GM18520 (cell line): ENCODE data around the gene BAHD1.

Source experiments
- ATAC-seq: cut with Tn5 transposase; IDR thresholded peaks from one replicate; pipeline ENCODE4 v1.9.1; 2021; ENCODE audit not compliant: unreplicated experiment

BAHD1 gene

DNA sequence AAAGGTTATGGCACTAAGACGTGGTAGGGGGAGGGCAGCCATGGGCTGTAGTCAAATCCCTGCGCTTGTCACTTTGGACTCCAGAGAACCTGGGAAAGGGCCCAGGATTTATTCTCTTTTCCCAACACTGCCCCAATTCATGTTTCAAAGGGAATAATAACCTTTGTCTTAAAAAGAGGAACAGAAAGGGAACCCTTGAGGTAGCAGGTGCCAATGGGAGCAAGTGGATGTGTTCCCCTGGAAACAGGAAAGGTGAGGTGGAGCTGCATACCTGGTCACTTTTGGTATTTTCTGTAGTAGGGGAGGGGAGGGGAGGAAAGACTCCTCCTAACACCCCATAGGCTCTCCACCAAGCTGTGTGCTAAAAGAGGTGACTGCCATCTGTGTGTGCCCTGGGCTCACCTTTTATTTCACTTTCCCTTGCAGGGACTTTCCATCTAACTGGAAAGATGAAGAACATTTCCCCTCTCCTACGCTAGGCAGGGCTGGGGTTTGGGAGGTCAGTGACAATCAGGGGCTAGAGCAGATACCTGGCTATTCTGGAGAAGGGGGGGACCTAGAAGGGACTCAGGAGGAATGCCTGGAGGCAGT lies 23.9 kb downstream of the BAHD1 start:
- ATAC-seq: no peak

DNA sequence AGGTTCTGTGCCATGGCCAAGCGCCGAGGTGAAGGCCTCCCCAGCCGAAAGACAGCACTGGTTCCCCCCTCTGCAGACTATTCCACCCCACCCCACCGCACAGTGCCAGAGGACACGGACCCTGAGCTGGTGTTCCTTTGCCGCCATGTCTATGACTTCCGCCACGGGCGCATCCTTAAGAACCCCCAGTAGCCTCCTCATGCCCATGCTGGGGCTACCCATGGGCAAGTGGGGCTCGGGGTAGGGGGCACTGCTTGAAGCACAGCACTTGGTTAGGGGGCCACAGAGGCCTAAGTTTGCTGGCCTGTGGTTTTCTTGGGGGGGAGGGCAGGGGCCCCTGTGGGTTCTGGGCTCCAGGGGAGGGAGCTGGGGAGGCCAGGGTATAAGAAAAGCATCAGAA lies 25.2 kb downstream of the BAHD1 start:
- no peak for ATAC-seq

DNA sequence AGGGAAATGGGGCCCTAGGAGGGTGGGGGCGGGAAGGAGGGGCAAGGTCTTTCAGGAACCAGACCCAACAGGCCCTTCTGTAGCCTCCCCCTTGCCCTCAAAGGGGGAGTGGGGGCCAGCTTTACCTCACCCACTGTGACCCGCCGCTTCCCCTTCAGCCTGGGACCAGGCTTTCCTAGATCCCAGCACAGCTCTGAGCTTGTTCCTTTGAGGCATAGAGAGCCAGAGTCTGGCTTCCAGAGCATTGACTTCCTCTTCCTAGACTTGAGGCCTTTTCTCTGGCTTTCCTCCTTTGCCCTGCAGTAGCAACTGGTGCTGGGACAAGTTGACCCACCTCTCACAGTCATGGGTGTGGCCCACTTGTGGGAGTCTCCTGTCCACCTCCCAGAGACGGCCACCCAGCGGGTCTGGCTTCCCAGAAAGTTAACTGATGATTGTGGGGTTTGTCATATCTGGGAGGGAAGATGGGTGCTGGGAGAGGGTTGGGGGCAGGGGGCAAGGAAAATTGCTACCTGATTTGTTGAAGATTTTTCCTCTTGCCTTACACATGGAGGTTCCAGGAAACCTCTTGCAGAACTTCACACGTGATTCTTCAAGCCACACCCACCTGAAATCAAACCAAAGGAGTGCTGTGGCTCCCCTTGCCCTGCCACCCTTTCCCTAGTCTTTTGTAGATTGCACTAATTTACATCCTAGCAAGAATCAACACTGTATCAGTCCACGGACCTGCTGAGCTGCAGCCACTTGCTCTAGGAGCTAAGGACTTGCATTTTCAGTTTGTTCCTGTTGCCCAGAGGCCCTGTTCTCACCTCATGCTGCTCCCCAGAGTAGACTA lies 25.9 kb downstream of the BAHD1 start:
- ATAC-seq: no peak

DNA sequence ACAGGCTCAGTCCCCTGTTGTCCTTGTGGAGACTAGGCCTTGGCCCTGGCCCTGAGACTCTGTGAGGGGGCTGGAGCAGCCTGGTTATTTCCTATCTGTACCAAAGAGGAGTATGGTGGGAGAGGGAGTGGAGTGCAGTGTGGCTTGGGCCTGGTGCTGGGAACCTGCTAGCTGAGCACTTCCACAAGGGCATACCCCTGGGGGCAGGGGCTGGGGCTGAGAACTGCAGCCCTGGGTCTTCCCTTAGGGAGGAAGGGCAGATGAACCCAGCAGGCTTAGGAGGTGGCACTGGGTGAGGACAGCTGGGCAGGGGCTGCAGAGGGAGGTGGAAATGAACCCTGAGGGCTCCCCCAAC lies 26.5 kb downstream of the BAHD1 start:
- no peak for ATAC-seq

DNA sequence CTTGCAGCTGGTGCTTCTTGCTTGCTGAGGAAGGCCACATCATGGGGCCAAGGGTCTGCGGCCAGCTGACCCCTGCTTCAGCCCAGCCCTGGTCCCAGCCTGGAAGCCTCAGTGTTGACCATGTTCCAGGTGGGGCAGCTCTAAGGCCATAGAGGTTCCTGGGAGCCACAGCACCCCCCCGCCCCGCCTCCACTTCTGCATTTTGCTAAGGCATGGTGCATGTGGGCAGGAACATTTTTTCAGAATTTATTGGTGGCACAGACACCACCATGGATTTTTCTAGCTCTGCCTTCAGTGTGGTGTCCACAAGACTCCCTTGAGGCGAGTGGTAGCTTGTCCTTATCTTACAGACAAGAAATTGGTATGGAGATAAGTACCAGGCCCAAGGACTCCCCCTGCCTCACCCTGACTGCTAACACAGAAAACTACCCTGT lies 28.2 kb downstream of the BAHD1 start:
- ATAC-seq: no peak

DNA sequence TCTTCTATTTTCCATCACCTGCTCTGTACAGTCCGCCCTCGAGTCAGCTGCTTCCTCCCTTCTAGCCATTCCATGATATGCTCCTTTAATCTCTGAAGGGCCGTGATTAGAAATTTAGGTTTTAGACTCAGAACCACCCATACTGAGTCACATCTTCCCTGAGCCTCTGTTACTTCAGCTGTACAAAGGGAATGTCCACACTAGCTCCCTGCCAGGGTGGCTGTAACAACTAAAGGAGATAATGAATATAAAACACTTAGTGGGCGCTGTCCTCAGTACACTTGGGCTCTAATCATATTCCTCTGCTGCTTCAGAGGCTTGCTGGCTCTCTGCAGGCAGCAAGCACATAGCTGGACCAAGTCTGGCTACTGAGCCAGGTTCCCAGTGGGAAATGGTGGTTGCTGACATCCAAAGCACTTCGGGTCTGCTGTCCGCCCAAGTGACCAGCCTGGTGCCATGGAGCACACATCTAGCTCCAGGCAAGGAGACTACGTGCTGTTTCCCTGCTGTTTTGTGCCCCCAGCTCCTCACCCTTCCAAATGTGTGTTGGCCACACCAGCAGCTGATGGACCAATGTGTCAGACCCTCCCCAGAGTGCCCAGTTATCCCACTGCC lies 29.1 kb downstream of the BAHD1 start:
- ATAC-seq: no peak

DNA sequence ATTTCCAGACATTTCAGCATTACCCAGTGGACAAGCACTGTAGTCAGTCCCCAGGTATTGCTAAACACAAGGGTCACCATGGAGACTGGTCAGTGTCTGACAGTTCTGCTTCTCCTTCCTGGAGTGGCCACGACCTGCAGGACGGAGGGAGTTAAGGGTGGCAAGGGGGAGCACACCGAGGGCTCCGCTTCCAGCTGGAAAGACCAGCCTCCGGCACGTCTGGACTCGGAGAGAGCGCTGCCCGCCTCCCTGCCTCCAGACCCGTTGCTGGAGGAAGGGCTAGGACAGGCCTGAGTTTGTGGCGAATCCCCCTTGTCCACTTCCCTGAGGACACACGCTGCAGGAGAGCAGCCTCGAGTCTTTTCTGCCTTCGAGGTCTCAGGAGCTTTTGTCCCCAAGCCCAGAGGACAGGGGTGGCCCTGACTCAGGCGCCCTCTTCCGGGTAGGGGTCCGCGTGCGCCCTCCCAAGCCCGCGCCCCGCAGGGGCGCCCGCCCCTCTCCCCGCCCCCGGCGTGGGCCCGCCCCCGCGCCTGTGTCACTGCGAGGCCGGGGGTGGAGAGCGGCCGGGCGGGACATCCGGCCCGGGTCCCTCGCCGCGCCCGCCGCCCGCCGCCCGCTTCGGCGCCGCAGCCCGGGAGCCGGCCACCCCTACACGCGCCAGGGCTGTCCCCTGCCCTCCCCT lies 29.8 kb downstream of the BAHD1 start, which contains the start of gene CHST14:
Gene CHST14, plus strand, starts transcription at position 562 of the 682 bp plus-strand sequence. CDS start 230 bp downstream, outside the sequence.
- no peak for ATAC-seq

DNA sequence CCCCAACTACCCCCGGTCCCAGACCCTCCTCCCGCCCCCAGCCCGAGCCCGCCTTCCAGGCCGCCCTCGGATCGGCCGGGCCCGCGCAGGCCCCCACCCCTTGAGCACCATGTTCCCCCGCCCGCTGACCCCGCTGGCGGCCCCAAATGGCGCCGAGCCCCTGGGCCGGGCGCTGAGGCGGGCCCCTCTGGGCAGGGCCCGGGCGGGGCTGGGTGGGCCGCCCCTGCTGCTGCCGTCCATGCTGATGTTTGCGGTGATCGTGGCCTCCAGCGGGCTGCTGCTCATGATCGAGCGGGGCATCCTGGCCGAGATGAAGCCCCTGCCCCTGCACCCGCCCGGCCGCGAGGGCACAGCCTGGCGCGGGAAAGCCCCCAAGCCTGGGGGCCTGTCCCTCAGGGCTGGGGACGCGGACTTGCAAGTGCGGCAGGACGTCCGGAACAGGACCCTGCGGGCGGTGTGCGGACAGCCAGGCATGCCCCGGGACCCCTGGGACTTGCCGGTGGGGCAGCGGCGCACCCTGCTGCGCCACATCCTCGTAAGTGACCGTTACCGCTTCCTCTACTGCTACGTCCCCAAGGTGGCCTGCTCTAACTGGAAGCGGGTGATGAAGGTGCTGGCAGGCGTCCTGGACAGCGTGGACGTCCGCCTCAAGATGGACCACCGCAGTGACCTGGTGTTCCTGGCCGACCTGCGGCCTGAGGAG lies 30.5 kb downstream of the BAHD1 start:
- ATAC-seq: no peak

DNA sequence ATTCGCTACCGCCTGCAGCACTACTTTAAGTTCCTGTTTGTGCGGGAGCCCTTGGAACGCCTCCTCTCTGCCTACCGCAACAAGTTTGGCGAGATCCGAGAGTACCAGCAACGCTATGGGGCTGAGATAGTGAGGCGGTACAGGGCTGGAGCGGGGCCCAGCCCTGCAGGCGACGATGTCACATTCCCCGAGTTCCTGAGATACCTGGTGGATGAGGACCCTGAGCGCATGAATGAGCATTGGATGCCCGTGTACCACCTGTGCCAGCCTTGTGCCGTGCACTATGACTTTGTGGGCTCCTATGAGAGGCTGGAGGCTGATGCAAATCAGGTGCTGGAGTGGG lies 31.0 kb downstream of the BAHD1 start:
- no peak for ATAC-seq

DNA sequence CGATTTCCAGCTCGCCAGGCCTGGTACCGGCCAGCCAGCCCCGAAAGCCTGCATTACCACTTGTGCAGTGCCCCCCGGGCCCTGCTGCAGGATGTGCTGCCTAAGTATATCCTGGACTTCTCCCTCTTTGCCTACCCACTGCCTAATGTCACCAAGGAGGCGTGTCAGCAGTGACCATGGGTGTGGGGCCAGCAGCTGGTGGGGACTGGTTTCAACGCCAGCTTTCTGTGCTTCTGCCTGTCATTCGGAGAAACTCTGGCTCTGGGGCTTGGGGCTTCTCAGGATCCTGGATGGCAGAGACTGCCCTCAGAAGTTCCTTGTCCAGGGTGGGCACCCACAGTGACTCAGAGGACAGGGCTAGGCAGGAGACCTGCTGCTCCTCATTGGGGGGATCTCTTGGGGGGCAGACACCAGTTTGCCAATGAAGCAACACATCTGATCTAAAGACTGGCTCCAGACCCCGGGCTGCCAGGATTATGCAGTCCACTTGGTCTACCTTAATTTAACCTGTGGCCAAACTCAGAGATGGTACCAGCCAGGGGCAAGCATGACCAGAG lies 31.5 kb downstream of the BAHD1 start:
- no peak for ATAC-seq

DNA sequence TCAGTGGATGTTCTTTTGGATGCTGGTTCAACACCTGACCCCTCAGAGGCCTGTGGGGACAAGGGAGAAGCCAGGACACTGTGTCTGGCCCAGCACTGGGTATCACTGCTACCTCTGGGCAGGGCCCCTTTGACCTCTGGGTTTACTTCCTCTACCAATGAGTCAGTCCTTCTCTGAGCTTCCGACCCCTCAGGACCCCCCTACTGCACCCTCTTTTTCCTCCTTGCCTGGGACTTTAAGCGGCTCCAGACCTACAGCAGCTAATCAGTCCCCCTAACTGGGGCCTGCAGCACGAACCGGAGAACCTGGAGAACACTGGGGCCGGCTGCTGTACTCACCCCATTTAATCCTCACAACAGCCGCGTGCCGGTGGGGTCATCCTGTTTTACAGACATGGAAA lies 33.8 kb downstream of the BAHD1 start:
- ATAC-seq: no peak

DNA sequence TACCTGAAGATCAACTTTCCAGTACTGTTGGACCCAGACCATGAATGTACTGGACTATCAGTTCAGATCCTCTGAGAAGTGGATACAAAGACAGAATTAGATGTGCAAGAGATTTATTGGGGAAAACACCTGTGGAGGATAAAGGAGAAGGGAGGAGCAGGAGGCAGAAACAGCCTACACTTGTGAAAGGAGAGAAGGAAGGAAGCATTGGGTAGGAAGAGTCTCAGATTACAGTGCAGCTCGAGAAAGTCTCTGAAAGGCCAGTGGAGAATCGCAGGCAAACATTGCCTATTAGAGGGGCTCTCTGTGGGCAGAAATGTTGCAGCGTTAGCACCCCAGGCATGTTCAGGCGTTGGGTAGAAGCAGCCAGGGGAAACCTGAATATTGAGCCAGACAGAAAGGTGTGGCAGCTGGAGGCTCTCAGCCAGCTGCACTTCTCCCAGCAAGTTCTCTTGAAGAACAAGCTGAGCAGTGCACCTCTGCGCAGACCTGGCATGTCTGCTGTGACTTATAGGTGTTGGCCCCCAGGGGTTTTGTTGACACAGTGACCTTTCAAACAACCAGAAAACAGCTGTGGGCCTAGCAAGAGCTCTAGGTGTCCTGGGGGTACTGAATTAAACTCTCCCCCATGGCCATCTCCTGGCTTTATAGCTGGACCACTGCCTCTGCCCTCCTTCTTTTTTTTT lies 37.0 kb downstream of the BAHD1 start:
- no peak for ATAC-seq

DNA sequence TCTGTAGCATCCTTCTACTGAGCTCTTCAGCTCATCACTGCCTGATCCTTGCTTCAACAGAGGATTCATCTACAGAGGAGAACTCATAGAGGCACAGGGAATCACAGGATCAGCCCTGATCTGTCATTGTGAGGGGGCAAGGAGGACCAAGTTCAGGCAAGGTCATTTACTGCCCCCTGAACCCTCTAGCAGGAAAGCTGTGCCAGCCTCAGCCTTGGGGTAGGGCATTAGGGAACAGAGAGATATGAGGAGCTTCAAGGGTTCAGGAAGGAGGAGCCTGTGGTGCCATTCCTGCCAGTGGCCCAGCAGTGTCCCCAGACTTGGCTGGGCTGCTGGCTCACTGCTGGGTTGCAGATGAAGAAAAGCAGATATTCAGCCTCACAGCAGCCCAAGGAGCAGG lies 38.3 kb downstream of the BAHD1 start:
- ATAC-seq: no peak

DNA sequence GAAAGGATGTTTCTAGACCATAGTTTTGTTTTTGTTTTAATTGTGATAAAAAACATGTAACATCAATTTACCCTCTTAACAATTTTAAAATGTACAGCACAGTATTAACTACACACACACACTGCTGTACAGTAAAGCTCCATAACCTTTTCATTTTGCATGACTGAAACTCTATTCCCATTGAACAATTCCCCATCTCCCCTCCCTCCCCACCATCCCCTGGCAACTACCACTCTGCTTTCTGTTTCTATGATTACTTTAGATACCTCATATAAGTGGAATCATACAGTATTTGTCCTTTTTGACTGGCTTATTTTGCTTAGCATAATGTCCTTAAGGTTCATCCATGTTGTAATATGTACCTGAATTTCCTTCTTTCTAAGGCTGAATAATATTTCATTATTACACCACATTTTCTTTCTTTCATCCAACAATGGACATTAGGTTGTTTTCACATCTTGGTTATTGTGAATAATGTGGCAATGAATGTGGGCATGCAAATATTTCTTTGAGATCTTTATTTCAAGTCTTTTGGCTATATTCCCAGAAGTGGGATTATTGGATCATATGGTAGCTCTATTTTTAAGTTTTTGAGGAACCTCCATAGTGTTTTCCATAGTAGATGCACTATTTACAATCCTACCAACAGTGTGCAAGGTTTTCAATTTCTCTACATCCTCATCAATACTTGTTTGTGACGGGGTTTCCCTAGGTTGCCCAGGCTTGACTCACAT lies 40.8 kb downstream of the BAHD1 start:
- ATAC-seq: no peak

DNA sequence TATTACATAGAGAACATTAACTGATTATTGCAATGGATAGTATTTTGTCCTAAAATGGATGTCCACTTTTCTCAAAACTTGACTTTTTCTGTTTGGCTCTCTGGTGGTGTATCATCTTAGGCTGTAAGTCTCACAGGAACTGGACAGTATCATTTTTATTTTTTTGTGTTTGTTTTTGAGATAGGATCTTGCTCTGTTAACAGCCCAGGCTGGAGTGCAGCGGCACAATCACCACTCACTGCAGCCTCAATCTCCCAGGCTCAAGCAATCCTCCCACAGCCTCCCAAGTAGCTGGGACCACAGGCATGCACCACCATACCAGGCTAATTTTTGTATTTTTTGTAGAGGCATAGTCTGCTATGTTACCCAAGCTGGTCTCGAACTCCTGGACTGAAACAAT lies 43.2 kb downstream of the BAHD1 start:
- no peak for ATAC-seq

DNA sequence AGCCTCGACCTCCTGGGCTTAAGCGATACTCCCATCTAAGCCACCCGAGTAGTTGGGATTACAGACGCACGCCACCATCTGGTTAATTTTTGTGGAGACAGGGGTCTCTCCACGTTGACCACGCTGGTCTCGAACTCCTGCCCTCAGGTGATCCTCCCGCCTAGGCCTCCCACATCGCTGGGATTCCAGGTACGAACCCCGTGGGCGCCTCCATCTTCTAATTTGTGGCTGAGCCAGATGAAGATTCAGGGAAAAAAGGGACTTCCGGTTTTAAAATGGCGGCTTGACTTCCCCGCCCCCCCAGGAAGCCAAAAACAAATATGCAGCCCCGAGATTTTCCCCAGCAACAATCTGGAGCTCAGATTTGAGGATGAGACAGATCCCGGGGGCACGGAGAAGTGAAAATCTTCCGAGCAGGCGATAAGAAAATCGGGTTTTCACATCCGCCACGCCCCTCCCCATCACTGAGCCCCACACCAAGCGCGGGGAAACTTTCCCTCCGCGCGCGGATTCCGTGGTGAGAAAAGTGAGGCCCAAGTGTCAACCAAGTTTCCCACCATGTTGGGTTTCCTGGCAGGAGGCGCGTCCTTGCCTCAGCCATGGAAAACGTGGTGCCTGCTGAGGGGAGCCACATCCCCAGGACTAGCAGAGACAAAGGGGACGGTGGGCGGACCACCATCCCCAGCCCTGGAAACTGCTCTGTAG lies 45.5 kb downstream of the BAHD1 start:
- no peak for ATAC-seq

DNA sequence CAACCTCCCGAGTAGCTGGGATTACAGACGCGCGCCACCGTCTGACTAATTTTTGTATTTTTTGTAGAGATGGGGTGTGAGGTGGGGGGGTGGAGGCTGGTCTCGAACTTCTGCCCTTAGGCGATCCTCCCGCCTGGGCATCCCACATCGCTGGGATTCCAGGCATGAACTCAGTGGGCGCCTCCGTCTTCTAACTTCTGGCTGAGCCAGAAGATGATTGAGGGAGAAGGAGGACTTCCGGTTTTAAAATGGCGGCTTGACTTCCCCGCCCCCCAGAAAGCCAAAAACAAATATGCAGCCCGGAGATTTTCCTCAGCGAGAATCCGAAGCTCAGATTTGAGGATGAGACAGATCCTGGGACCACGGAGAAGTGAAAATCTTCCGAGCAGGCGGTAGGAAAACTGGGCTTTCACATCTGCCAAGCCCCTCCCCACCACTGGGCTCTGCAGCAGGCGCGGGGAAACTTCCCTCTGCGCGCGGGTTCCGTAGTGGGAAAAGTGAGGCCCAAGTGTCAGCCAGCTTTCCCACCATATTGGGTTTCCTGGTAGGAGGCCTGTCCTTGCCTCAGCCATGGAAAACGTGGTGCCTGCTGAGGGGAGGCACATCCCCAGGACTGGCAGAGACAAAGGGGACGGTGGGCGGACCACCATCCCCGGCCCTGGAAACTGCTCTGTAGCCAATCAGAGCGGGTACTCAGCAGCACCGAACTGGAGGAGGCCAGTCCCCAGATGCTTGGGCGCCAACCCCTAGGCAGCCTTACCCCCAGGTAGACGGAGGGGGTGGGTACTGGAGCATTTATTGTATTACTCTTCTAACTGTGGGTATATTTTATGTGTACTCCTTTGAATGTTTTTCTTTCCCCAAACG lies 47.3 kb downstream of the BAHD1 start:
- ATAC-seq: no peak
